OCI-LY7 (cell line): ENCODE data around the gene PSMD1. TPM values are rescaled to one million over a fixed set of nuclear protein-coding genes. Genes with fewer than 3 reads are reported as not detected.
"Not testable (repeated sequence)": the region's sequence is repeated elsewhere in the genome, so short reads cannot be mapped to it uniquely, and the experiment has no call there.

Experiments used
- BruUV-seq: library from RNA; stranded (reverse); fragments of 400-500 nt; replicated peaks from 2 replicates; lab custom pipeline; 2021; lab: Mats Ljungman, UMichigan
- CTCF ChIA-PET: fragments of 300-600 bp; sonication (Branson Sonifier 250); formaldehyde crosslinking; loops from one replicate; lab custom pipeline; 2022; ENCODE audit warnings: antibody characterized with exemption; ENCODE audit not compliant: unreplicated experiment; lab: Charles Lee
- POLR2A ChIA-PET: fragments of 300-600 bp; sonication (Branson Sonifier 250); formaldehyde crosslinking; loops from one replicate; lab custom pipeline; 2022; ENCODE audit warnings: antibody characterized with exemption; lab: Charles Lee
- DNase-seq: peaks from one replicate; pipeline ENCODE4 v3.0.0-alpha.2; 2015; ENCODE audit warnings: low spot score
- H2AFZ ChIP-seq: fragments of 200-600 bp; sonication (generic), shearing (Covaris generic); 2 replicates; pipeline ENCODE4 v1.6.1; 2014; ENCODE audit warnings: mild to moderate bottlenecking, antibody characterized with exemption, low read length, moderate library complexity
- H3K27ac ChIP-seq: fragments of 200-600 bp; sonication (generic); 2 replicates; pipeline ENCODE4 v1.5.1; 2014; ENCODE audit warnings: mixed run types, low read depth, mild to moderate bottlenecking, moderate library complexity, low read length, inconsistent platforms; ENCODE audit not compliant: poor library complexity, severe bottlenecking
- H3K36me3 ChIP-seq: fragments of 200-600 bp; sonication (generic); 2 replicates; pipeline ENCODE4 v1.6.1; 2014; ENCODE audit warnings: mild to moderate bottlenecking, antibody characterized with exemption, low read length, moderate library complexity, mixed read lengths; ENCODE audit not compliant: insufficient read depth
- H3K4me1 ChIP-seq: fragments of 200-600 bp; sonication (generic); 2 replicates; pipeline ENCODE4 v1.5.1; 2014; ENCODE audit warnings: mild to moderate bottlenecking, low read length; ENCODE audit not compliant: insufficient read depth, poor library complexity, severe bottlenecking
- H3K4me2 ChIP-seq: fragments of 200-600 bp; sonication (generic); 2 replicates; pipeline ENCODE4 v1.6.1; 2014; ENCODE audit warnings: mild to moderate bottlenecking, low read length
- H3K4me3 ChIP-seq: fragments of 200-600 bp; sonication (generic); 2 replicates; pipeline ENCODE4 v1.5.1; 2014; ENCODE audit warnings: mild to moderate bottlenecking, low read depth, low read length; ENCODE audit not compliant: poor library complexity, severe bottlenecking
- H3K79me2 ChIP-seq: fragments of 200-600 bp; sonication (generic); 2 replicates; pipeline ENCODE4 v1.6.1; 2016; ENCODE audit warnings: low read depth, mild to moderate bottlenecking, low read length, moderate library complexity, mixed read lengths; ENCODE audit not compliant: insufficient read depth
- H3K9me2 ChIP-seq: fragments of 200-600 bp; sonication (generic); 2 replicates; pipeline ENCODE4 v1.6.1; 2016; ENCODE audit warnings: mild to moderate bottlenecking, low read length, mixed read lengths; ENCODE audit not compliant: insufficient read depth
- H3K9me3 ChIP-seq: fragments of 200-600 bp; sonication (generic); 2 replicates; pipeline ENCODE4 v1.6.1; 2014; ENCODE audit warnings: mild to moderate bottlenecking, mixed run types, low read length, mixed read lengths
- H4K20me1 ChIP-seq: fragments of 200-600 bp; sonication (generic); 2 replicates; pipeline ENCODE4 v1.6.1; 2014; ENCODE audit warnings: mild to moderate bottlenecking, antibody characterized with exemption, low read length, moderate library complexity, mixed read lengths; ENCODE audit not compliant: insufficient read depth
- CTCF ChIP-seq: fragments of 200-600 bp; sonication (generic); conservative IDR thresholded peaks from 2 replicates; pipeline ENCODE4 v1.5.1; 2014; ENCODE audit warnings: mild to moderate bottlenecking, antibody characterized with exemption, low read length, moderate library complexity, mixed read lengths
- EZH2phosphoT487 ChIP-seq: fragments of 200-600 bp; sonication (generic); IDR thresholded peaks from 2 replicates; pipeline ENCODE4 v1.6.1; 2018; ENCODE audit warnings: low read depth, borderline replicate concordance, mild to moderate bottlenecking, mixed run types, antibody characterized with exemption, low read length, moderate library complexity, mixed read lengths
- intact Hi-C: fragments of 100-400 bp; cut with micrococcal nuclease; formaldehyde crosslinking; loops from one replicate; pipeline ENCODE4 v1.10.0; 2022; ENCODE audit not compliant: unreplicated experiment
- total RNA-seq, 2 experiments: library from RNA; depleted of rRNA in 1 of 2; stranded (reverse); fragments of >200 nt in 1 of 2; shearing (Covaris generic) in 1 of 2; gene quantifications; 2 replicates each; pipeline ENCODE4 v1.2.3, GENCODE V29; 2014 to 2022

PSMD1 gene
- total RNA-seq, 2 experiments from 2014 or later, result 60.5 to 105 TPM

- H3K9me3 ChIP-seq, result peaks cover 11% of the 10 kb centered on the region
- H4K20me1 ChIP-seq, result no peaks in the 10 kb centered on the region
- no peak overlapping the region for H2AFZ ChIP-seq
- intact Hi-C loops, result loop anchor here (5.0 kb wide), 3 partner anchors 127 to 352 kb away; no protein-coding TSS in a partner anchor
- H3K4me1 ChIP-seq, result peaks cover 6% of the 10 kb centered on the region
- no peak overlapping the region for H3K4me3 ChIP-seq
- POLR2A ChIA-PET, result no interaction called here
- CTCF ChIA-PET, result no interaction called here
- DNase-seq, result peak; percentile 20
- H3K4me2 ChIP-seq, result no peak overlapping the region
- no peaks in the 10 kb centered on the region for H3K9me2 ChIP-seq
- BruUV-seq, result no TSS peak
- H3K36me3 ChIP-seq, result peaks cover 82% of the 10 kb centered on the region
- TF ChIP-seq CTCF (peak; percentile 44), EZH2phosphoT487 (no peak)
- H3K27ac ChIP-seq, result no peak overlapping the region
- H3K79me2 ChIP-seq, result peaks cover 7% of the 10 kb centered on the region; the same call in 1 of the 2 replicates
These were observed 43.3 kb downstream of the PSMD1 start for GRCh38 chr2:231099918-231100317.

- H3K4me2 ChIP-seq, CTCF ChIA-PET, H3K4me3 ChIP-seq, POLR2A ChIA-PET, H3K27ac ChIP-seq, H3K4me1 ChIP-seq, H2AFZ ChIP-seq, H3K9me2 ChIP-seq, H4K20me1 ChIP-seq, DNase-seq, BruUV-seq: not testable (repeated sequence)
- Histone ChIP-seq H3K9me3 (peaks cover 11% of the 10 kb centered on the region), H3K79me2 (peaks cover 10% of the 10 kb centered on the region; the same call in 1 of the 2 replicates), H3K36me3 (peaks cover 80% of the 10 kb centered on the region)
- intact Hi-C loops, result loop anchor here (5.0 kb wide), 3 partner anchors 127 to 352 kb away; no protein-coding TSS in a partner anchor
These were observed 43.7 kb downstream of the PSMD1 start for GRCh38 chr2:231100321-231100720.

- ChIA-PET POLR2A (no interaction called here), CTCF (no interaction called here)
- Histone ChIP-seq H2AFZ (no peak overlapping the region), H3K4me1 (peaks cover 6% of the 10 kb centered on the region), H4K20me1 (no peaks in the 10 kb centered on the region), H3K4me2 (no peak overlapping the region), H3K36me3 (peaks cover 80% of the 10 kb centered on the region), H3K27ac (no peak overlapping the region), H3K79me2 (peaks cover 14% of the 10 kb centered on the region; the same call in 1 of the 2 replicates), H3K9me2 (no peaks in the 10 kb centered on the region), H3K9me3 (peaks cover 11% of the 10 kb centered on the region), H3K4me3 (no peak overlapping the region)
- BruUV-seq, result no TSS peak
- intact Hi-C loops, result loop anchor here (5.0 kb wide), 3 partner anchors 126 to 351 kb away; no protein-coding TSS in a partner anchor
- no peak for DNase-seq
- TF ChIP-seq EZH2phosphoT487 (no peak), CTCF (no peak)
These were observed 44.3 kb downstream of the PSMD1 start for GRCh38 chr2:231100990-231101389.
